HG03558 (cell line): Measurements from ENCODE around the gene MBIP.

Experiments
- ATAC-seq: cut with Tn5 transposase; IDR thresholded peaks from one replicate; pipeline ENCODE4 v1.9.1; 2021; ENCODE audit warnings: moderate number of reproducible peaks; ENCODE audit not compliant: unreplicated experiment; ENCODE audit errors: extremely low read depth

Gene MBIP

DNA sequence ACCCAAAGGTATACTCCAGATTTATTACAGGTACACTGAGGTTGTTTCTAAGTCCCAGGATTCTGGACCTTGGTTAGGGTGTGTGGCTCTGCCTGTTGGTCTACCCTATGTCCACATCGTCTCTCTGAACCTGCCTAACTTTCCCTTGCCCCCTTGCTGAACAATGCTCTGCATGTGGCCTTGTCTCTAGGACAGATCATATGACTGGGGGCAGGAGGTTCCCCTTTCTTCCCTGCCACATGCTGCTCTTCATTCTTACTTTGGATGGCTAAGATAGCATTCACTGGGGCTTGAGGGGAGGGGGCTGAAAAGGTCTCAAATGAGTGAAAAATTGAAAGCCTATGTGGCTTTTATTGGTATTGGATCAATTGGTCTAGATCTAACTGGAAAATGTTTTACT is 49.2 kb downstream of the MBIP start:
- no peak for ATAC-seq

DNA sequence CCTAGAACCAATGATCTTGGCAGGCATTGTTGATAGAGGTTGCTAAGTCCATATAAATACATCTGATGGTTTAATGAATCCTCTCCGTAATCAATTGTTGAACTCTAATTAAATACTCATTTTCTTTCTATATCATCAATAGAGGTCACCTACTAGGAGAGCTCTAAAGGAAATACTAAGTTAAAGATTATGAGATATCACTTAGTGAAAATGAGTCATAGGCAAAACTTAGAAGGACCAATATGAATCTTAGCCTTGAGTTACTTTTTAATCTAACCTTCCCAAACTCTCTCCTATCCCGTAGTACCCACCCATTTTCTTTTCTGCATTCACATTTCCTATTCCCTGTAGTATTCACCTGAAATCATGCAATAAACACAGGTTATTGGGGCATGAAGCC is 50.2 kb downstream of the MBIP start:
- no peak for ATAC-seq

DNA sequence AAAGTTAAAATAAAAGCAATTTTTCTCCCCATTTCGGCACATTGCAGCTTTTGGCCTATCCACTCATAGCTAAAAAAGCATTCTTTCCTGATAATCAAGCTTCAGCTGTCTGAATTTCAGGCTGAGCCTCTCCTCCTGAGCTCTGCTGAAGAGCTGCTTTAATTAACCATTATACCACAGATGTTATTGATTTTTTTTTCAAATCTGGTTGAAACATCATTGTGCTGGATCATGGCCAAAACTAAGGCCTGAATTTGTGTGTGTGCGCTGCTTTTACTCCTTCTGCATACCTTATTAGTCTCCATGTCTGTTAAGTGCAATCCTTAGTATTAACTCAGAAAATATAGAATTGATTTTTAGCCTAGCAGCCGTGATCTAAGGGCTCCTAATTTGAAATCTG is 52.3 kb downstream of the MBIP start:
- no peak for ATAC-seq

DNA sequence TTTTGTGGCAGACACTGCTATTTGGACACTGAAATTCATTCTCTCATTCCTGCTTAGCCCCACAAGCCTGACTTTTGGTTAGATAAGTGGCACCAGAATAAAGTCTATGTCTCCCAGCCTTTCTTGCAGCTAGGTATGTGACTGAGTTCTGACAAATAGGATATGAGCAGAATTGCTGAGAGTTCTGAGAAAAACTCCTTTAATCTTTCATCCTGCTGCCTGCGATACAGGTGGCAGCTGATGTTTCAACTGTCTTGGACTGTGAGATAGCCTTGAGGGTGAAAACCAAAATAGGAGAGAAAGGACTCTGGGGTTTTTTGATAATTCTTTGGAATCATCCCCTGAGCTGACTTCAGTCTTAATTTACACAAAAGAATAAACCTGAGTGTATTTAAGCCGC is 55.8 kb downstream of the MBIP start:
- no peak for ATAC-seq

DNA sequence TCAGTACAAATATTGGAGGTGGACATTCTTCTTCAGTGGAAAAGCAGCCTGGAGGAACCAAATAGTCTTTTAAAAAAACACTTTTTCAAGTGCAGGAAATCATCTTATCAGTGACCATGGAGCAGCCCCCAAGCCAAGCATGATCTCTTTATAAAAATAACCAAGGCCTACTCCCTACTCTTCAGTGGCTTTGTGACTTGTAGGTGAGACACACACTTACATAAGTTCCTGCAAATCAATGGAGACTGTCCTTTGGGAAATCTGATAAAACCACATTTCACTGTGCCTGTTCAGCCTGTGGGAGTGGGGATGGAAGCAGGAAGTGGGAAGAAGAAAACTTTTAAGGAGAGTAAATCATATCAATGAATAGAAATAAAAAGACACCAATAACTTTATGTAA is 56.3 kb downstream of the MBIP start:
- no peak for ATAC-seq

DNA sequence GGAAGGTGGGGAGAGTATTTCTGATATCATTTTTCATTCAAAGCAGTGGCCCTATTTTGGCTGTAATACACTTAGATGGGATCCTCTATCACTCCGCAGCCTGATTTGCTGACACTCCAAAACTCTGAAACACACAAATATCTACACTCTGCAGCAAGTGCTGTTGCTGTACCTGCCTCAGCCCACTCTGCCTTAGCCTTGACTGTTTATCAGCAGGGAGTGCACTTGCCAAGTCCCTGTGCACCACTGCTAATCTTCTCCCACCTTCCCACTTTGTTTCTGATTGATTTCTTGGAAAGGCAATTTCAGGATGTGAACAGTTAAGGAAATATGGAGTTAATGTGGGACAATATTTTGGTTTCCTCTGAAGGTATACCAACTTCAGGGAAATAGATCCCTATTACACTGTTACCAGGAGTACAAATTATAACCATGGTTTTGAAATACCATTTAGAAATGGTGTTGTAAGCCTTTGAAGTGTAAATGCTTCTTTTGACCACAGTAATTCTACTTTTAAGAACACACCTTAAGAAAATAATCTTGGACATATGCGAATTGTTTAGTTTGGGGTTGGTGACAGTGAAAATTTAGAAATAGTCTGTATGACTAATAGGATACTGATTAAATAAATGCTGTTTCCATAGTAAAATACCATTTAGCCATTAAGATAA is 59.3 kb downstream of the MBIP start:
- ATAC-seq, result no peak

DNA sequence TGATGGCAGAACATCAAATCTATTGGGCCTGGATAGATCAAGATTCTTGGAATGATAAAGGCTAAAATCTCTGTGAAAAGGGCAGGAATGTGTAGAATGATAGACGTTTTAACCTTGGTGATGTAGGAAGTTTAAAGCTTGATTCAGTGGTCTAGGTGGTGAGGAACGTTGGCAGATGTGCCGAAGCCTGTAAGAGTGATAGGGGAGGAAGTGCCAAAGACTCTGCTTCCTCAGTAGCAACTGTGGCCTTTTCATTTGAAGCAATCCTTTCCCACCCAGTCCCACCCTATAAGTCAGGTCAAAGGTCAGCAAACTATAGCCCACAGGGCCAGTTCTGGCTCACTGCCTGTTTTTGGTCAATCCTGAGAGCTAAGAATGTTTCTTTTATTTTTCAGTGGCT is 62.2 kb downstream of the MBIP start:
- no peak for ATAC-seq

DNA sequence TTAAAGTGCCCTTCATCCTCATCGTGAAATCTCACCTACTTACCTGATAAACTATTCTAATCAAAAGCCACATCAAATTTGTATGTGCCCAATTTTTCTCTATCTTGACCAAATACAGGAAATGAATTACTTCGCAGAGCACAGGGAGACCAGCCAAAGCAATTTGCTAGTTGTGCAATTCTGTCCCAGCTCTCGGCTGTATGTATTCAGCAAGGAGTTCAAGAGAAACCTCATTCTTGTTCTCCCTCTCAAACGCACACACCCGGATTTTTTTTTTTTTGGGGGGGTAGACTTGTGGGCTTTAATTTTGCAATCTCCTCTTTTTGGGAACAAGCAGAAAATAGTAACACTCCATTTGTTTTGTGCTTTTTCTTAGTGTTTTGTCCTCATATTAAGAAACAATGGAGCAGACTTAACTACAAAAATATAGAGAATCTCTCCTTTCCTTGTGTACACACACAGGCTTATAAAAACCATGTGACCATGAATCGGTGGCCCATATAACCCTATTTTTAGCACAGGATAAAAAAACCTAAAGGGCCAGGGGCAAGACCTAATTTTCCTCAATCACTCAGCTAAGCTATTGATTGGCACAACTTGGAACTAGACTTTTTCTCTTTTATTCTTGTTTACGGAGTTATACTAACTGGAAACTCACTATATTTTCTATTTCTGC is 64.2 kb downstream of the MBIP start:
- no peak for ATAC-seq

DNA sequence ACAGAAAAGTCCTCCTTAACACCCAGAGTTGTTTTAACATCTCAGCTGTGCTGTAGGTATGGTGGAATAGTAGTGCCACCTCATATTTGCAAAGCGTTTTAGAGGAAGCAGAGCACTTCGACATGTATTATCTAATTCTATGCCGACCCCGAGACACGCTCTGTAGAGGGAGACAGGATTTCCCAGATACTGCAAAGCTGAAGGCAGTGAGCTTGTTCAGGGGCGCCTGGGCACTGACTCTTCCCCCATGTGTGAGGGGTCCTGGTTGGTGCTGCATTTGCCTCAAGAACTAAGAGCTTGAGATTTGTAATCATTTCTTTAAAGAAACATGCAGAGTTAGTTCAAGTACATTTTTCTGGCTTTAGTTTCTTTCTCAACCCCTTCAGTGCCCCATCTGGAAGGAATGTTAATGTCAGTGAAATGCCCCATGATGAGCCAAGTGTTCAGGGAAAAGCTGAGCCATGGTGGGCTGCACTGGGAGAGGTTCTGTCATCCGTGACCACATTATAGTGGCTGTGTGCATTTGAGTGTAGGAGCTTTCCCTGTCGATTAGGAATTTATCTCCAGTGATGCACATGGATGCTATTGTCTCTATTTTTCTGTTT is 66.3 kb downstream of the MBIP start:
- ATAC-seq, result no peak
